Activated effector memory CD4-positive, alpha-beta T cell treated with Interleukin-2 at 50 U/mL for 16 hours (primary cell): ENCODE data around the gene ANKFY1.
"Not testable (repeated sequence)": the region's sequence is repeated elsewhere in the genome, so short reads cannot be mapped to it uniquely, and the experiment has no call there.

ENCODE experiments used
- DNase-seq: peaks from one replicate; pipeline ENCODE4 v3.0.0-alpha.2; 2020

ANKFY1 gene

GRCh38 chr17:4215882-4216570 is 47.8 kb downstream of the ANKFY1 start:
- DNase-seq, result no peak

GRCh38 chr17:4214157-4214556 is 49.6 kb downstream of the ANKFY1 start:
- no peak for DNase-seq

- DNase-seq, result no peak
These were observed 54.2 kb downstream of the ANKFY1 start for GRCh38 chr17:4209611-4210010.

GRCh38 chr17:4208238-4208637 is 55.5 kb downstream of the ANKFY1 start:
- no peak for DNase-seq

- no peak for DNase-seq
These were observed 56.8 kb downstream of the ANKFY1 start for GRCh38 chr17:4206962-4207361.

- no peak for DNase-seq
These were observed 57.9 kb downstream of the ANKFY1 start for GRCh38 chr17:4205917-4206316.

GRCh38 chr17:4204710-4205173 is 59.0 kb downstream of the ANKFY1 start:
- no peak for DNase-seq

GRCh38 chr17:4204190-4204589 is 59.6 kb downstream of the ANKFY1 start:
- DNase-seq, result no peak

- DNase-seq, result no peak
These were observed 62.6 kb downstream of the ANKFY1 start for GRCh38 chr17:4201226-4201625.

GRCh38 chr17:4199818-4200402 is 63.9 kb downstream of the ANKFY1 start:
- no peak for DNase-seq

GRCh38 chr17:4198995-4199394 is 64.8 kb downstream of the ANKFY1 start:
- no peak for DNase-seq

- DNase-seq, result no peak
These were observed 68.5 kb downstream of the ANKFY1 start for GRCh38 chr17:4195306-4195705.

GRCh38 chr17:4194796-4195195 is 69.0 kb downstream of the ANKFY1 start:
- DNase-seq, result no peak

- not testable (repeated sequence) for DNase-seq
These were observed 73.0 kb downstream of the ANKFY1 start for GRCh38 chr17:4190791-4191190.

GRCh38 chr17:4189280-4189679 is 74.5 kb downstream of the ANKFY1 start:
- no peak for DNase-seq

- DNase-seq, result no peak
These were observed 75.7 kb downstream of the ANKFY1 start for GRCh38 chr17:4188076-4188475.

GRCh38 chr17:4187076-4187475 is 76.7 kb downstream of the ANKFY1 start:
- DNase-seq, result no peak

- DNase-seq, result no peak
These were observed 77.4 kb downstream of the ANKFY1 start for GRCh38 chr17:4186357-4186881.

GRCh38 chr17:4185656-4186055 is 78.1 kb downstream of the ANKFY1 start:
- DNase-seq, result no peak

GRCh38 chr17:4184811-4185210 is 79.0 kb downstream of the ANKFY1 start:
- no peak for DNase-seq

- DNase-seq, result no peak
These were observed 81.7 kb downstream of the ANKFY1 start for GRCh38 chr17:4182043-4182442.

- DNase-seq, result no peak
These were observed 83.0 kb downstream of the ANKFY1 start for GRCh38 chr17:4180791-4181190.

- DNase-seq, result no peak
These were observed 84.7 kb downstream of the ANKFY1 start for GRCh38 chr17:4179071-4179470.

GRCh38 chr17:4178651-4179050 is 85.1 kb downstream of the ANKFY1 start:
- DNase-seq, result no peak

GRCh38 chr17:4177806-4178205 is 86.0 kb downstream of the ANKFY1 start:
- no peak for DNase-seq
